ENCODE measurements around the gene TFCP2L1.

- TF ChIP-seq POLR2AphosphoS5 (IDR thresholded peaks at IDR 0.05): no peak
- TF ChIP-seq POLR2A (IDR thresholded peaks at IDR 0.05): no peak
Measured at GRCh38 chr2:121247534-121247933, 37.5 kb downstream of the TFCP2L1 start.

Measured in spleen (tissue), 3 donors.